Panc1 (cell line): ENCODE measurements around the gene WIPF2. TPM values are rescaled to one million over a fixed set of nuclear protein-coding genes. Genes with fewer than 3 reads are reported as not detected.
"Not testable (repeated sequence)": the region's sequence is repeated elsewhere in the genome, so short reads cannot be mapped to it uniquely, and the experiment has no call there.

Experiments used
- ATAC-seq: fragments of 200-7000 bp; cut with Tn5 transposase; 2 replicates; pipeline ENCODE4 v1.9.1; 2020; ENCODE audit warnings: mild to moderate bottlenecking, moderate library complexity
- BruUV-seq: library from RNA; stranded (reverse); fragments of 400-500 nt; replicated peaks from 2 replicates; lab custom pipeline; 2021; lab: Mats Ljungman, UMichigan
- CTCF ChIA-PET: fragments of 300-600 bp; sonication (Branson Sonifier 250); formaldehyde crosslinking; loops from one replicate; lab custom pipeline; 2022; ENCODE audit warnings: antibody characterized with exemption; lab: Charles Lee
- POLR2A ChIA-PET: fragments of 300-600 bp; sonication (Branson Sonifier 250); formaldehyde crosslinking; loops from one replicate; lab custom pipeline; 2022; ENCODE audit warnings: antibody characterized with exemption; lab: Charles Lee
- DNase-seq: peaks from one replicate; pipeline ENCODE4 v3.0.0-alpha.2; 2010; ENCODE audit warnings: low read depth, low spot score
- H3K27ac ChIP-seq: 2 replicates; pipeline ENCODE4 v1.5.1; 2011; ENCODE audit warnings: mild to moderate bottlenecking, low read length, inconsistent platforms
- H3K27me3 ChIP-seq: fragments of 200-500 bp; sonication (Bioruptor generic); 2 replicates; pipeline ENCODE4 v1.6.0; 2014; ENCODE audit warnings: low read length, inconsistent platforms; ENCODE audit not compliant: control insufficient read depth, insufficient read depth
- H3K36me3 ChIP-seq: fragments of 200-500 bp; sonication (Bioruptor generic); 2 replicates; pipeline ENCODE4 v1.5.1; 2014; ENCODE audit warnings: inconsistent platforms, mild to moderate bottlenecking, low read length, moderate library complexity; ENCODE audit not compliant: control insufficient read depth, insufficient read depth
- H3K4me1 ChIP-seq: 2 replicates; pipeline ENCODE4 v1.5.1; 2011; ENCODE audit warnings: inconsistent platforms, mild to moderate bottlenecking, low read length, moderate library complexity; ENCODE audit not compliant: control insufficient read depth, insufficient read depth
- H3K4me3 ChIP-seq, 2 experiments: 2 replicates each; pipeline ENCODE4 v1.5.1; 2011 to 2012; ENCODE audit warnings: low read depth in 2 of 2, low read length in 2 of 2, mild to moderate bottlenecking in 2 of 2, inconsistent platforms in 1 of 2, moderate library complexity in 1 of 2
- H3K9me3 ChIP-seq: fragments of 200-500 bp; sonication (Bioruptor generic); 2 replicates; pipeline ENCODE4 v1.5.1; 2014; ENCODE audit warnings: low read depth, mild to moderate bottlenecking, inconsistent platforms, low read length, moderate library complexity; ENCODE audit not compliant: control insufficient read depth, insufficient read depth
- CTCF ChIP-seq: fragments of 450-650 bp; IDR thresholded peaks from 2 replicates; pipeline ENCODE4 v1.5.1; 2017; ENCODE audit warnings: mild to moderate bottlenecking
- POLR2AphosphoS5 ChIP-seq: IDR thresholded peaks from 2 replicates; pipeline ENCODE4 v1.6.1; 2012; ENCODE audit warnings: mild to moderate bottlenecking, low read depth, low read length, moderate library complexity
- SIN3A ChIP-seq: IDR thresholded peaks from 2 replicates; pipeline ENCODE4 v1.6.1; 2012; ENCODE audit warnings: low read depth, mild to moderate bottlenecking, low read length, moderate library complexity, borderline replicate concordance; ENCODE audit not compliant: insufficient read depth
- TCF7L2 ChIP-seq: IDR thresholded peaks from 2 replicates; pipeline ENCODE4 v1.6.1; 2011; ENCODE audit warnings: mild to moderate bottlenecking, low read depth, low read length, inconsistent platforms
- in situ Hi-C: cut with HindIII; loops from 2 replicates; pipeline ENCODE4 v1.10.0; 2016; ENCODE audit warnings: low sequenced_read_pairs, low pct_unique_long_range_greater_than_20kb
- intact Hi-C: fragments of 100-400 bp; cut with micrococcal nuclease; formaldehyde crosslinking; loops from one replicate; pipeline ENCODE4 v1.10.0; 2022; ENCODE audit not compliant: unreplicated experiment
- total RNA-seq: library from RNA; stranded (reverse); gene quantifications from one replicate; pipeline ENCODE4 v1.2.1, GENCODE V29; 2021; ENCODE audit not compliant: unreplicated experiment
- TF ChIP-seq, protein P1 (sequence below), 2 experiments: IDR thresholded peaks; 2 replicates each; pipeline ENCODE4 v1.6.1; 2011 to 2012; ENCODE audit warnings: low read depth in 2 of 2, control low read depth in 1 of 2, low read length in 1 of 2, mild to moderate bottlenecking in 1 of 2, moderate library complexity in 1 of 2; ENCODE audit not compliant: insufficient read depth in 1 of 2

WIPF2 gene
- total RNA-seq, 1 experiment from 2014 or later: 45.9 TPM

DNA sequence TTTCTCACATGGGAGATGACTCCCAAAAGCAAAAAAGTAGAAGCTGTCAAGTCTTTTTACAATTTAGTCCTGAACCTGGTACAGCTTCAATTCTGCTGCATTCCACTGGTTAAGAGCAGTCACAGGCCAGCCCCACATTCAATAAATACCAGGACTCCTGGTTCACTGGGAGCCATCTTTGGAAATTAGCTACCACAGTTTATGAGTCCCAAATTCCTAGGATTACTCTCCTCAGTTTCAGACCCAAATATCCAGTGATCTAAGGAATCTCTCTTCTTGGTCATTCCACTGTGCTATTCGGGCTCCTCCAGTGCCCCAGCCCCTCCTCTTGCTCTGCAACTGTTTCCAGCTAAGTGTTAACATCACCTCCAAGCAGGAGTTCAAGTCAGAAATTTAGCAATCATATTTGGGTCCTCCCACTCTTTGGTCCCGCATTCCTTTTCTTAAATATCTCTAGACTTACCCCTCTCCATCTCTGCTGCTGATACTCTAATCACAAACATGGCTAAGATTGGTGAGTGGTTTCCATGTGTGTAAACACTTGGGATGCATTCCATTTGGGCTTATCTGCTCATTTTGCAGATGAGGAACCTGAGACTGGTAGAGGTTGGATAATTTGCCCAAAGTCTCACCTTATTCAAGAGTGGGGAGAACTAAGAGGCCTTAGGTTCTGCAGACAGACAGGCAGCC lies 9.6 kb upstream of the WIPF2 start:
- in situ Hi-C loops (no loop called here), intact Hi-C loops (no loop called here)
- no peak for DNase-seq
- ChIA-PET CTCF (interaction anchor here (0.6 kb wide), 2 partner anchors 10 to 93 kb away, joined by 3 to 5 read pairs; no protein-coding TSS in a partner anchor), POLR2A (interaction anchor here (0.5 kb wide), 1 partner anchor 41 kb away, joined by 6 read pairs; no protein-coding TSS in a partner anchor)
- no peak for ATAC-seq
- H3K9me3 ChIP-seq: no peaks in the 10 kb centered on the region
- H3K27ac ChIP-seq: no peak overlapping the region
- H3K4me3 ChIP-seq: no peak overlapping the region
- TF ChIP-seq TCF7L2 (no peak), SIN3A (no peak), POLR2AphosphoS5 (no peak), CTCF (no peak)
- TF ChIP-seq, protein P1, sequence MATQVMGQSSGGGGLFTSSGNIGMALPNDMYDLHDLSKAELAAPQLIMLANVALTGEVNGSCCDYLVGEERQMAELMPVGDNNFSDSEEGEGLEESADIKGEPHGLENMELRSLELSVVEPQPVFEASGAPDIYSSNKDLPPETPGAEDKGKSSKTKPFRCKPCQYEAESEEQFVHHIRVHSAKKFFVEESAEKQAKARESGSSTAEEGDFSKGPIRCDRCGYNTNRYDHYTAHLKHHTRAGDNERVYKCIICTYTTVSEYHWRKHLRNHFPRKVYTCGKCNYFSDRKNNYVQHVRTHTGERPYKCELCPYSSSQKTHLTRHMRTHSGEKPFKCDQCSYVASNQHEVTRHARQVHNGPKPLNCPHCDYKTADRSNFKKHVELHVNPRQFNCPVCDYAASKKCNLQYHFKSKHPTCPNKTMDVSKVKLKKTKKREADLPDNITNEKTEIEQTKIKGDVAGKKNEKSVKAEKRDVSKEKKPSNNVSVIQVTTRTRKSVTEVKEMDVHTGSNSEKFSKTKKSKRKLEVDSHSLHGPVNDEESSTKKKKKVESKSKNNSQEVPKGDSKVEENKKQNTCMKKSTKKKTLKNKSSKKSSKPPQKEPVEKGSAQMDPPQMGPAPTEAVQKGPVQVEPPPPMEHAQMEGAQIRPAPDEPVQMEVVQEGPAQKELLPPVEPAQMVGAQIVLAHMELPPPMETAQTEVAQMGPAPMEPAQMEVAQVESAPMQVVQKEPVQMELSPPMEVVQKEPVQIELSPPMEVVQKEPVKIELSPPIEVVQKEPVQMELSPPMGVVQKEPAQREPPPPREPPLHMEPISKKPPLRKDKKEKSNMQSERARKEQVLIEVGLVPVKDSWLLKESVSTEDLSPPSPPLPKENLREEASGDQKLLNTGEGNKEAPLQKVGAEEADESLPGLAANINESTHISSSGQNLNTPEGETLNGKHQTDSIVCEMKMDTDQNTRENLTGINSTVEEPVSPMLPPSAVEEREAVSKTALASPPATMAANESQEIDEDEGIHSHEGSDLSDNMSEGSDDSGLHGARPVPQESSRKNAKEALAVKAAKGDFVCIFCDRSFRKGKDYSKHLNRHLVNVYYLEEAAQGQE (IDR thresholded peaks at IDR 0.05; ENCODE audit: insufficient read depth in 1 of 2, low read depth in 2 of 2, low read length in 1 of 2): no peak
- BruUV-seq: no TSS peak
- H3K27me3 ChIP-seq: no peaks in the 10 kb centered on the region
- H3K36me3 ChIP-seq: no peaks in the 10 kb centered on the region
- no peaks in the 10 kb centered on the region for H3K4me1 ChIP-seq

DNA sequence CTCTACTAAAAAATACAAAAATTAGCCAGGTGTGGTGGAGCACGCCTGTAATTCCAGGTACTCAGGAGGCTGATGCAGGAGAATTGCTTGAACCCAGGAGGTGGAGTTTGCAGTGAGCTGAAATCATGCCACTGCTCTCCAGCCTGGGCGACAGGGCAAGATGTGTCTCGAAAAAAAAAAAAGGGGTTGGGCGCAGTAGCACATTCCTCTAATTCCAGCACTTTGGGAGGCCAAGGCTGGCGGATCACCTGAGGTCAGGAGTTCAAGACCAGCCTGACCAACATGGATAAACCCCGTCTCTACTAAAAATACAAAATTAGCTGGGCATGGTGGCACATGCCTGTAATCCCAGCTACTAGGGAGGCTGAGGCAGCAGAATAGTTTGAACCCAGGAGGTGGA lies 5.2 kb upstream of the WIPF2 start:
- H3K4me1 ChIP-seq, H3K4me3 ChIP-seq, H3K9me3 ChIP-seq, H3K27ac ChIP-seq, ATAC-seq, in situ Hi-C loops, DNase-seq, BruUV-seq, H3K27me3 ChIP-seq, POLR2A ChIA-PET, H3K36me3 ChIP-seq, CTCF ChIA-PET, intact Hi-C loops: not testable (repeated sequence)
